HL-60 (cell line): ENCODE measurements around the gene SCART1.

Experiments
- DNase-seq, 2 experiments: peaks; one replicate each; pipeline ENCODE4 v3.0.0-alpha.2; 2010 to 2020; ENCODE audit warnings: low read depth in 1 of 2, low spot score in 1 of 2
- H3K27ac ChIP-seq: fragments of 250-450 bp; sonication (Bioruptor Pico); replicated peaks from 2 replicates; pipeline ENCODE4 v1.5.1; 2020; ENCODE audit warnings: mild to moderate bottlenecking, moderate library complexity
- H3K27me3 ChIP-seq: fragments of 250-450 bp; sonication (Bioruptor Pico); 2 replicates; pipeline ENCODE4 v1.5.1; 2021; ENCODE audit warnings: mild to moderate bottlenecking, moderate library complexity; ENCODE audit not compliant: insufficient read depth, poor library complexity, severe bottlenecking
- H3K4me3 ChIP-seq: replicated peaks from 2 replicates; pipeline ENCODE4 v1.5.1; 2011; ENCODE audit warnings: mild to moderate bottlenecking, control low read depth, low read length; ENCODE audit not compliant: insufficient read depth
- GABPA ChIP-seq: IDR thresholded peaks from 2 replicates; pipeline ENCODE4 v1.6.1; 2012; ENCODE audit warnings: low read depth
- POLR2AphosphoS5 ChIP-seq: IDR thresholded peaks from 2 replicates; pipeline ENCODE4 v1.6.1; 2012; ENCODE audit warnings: low read depth
- SPI1 ChIP-seq: IDR thresholded peaks from 2 replicates; pipeline ENCODE4 v1.6.1; 2012; ENCODE audit warnings: low read depth, mild to moderate bottlenecking, borderline replicate concordance
- TF ChIP-seq, protein P1 (sequence below): IDR thresholded peaks from 2 replicates; pipeline ENCODE4 v1.6.1; 2012; ENCODE audit warnings: low read depth; ENCODE audit not compliant: insufficient replicate concordance
- TF ChIP-seq, protein P2 (sequence below): IDR thresholded peaks from one replicate; pipeline ENCODE4 v1.5.1; 2011; ENCODE audit warnings: low read length, control low read depth, inconsistent platforms; ENCODE audit not compliant: insufficient read depth

The SCART1 gene

GRCh38 chr10:133418289-133418993, 35.3 kb upstream of the SCART1 start:
- TF ChIP-seq GABPA: no peak
- TF ChIP-seq POLR2AphosphoS5: no peak
- TF ChIP-seq, protein P1, sequence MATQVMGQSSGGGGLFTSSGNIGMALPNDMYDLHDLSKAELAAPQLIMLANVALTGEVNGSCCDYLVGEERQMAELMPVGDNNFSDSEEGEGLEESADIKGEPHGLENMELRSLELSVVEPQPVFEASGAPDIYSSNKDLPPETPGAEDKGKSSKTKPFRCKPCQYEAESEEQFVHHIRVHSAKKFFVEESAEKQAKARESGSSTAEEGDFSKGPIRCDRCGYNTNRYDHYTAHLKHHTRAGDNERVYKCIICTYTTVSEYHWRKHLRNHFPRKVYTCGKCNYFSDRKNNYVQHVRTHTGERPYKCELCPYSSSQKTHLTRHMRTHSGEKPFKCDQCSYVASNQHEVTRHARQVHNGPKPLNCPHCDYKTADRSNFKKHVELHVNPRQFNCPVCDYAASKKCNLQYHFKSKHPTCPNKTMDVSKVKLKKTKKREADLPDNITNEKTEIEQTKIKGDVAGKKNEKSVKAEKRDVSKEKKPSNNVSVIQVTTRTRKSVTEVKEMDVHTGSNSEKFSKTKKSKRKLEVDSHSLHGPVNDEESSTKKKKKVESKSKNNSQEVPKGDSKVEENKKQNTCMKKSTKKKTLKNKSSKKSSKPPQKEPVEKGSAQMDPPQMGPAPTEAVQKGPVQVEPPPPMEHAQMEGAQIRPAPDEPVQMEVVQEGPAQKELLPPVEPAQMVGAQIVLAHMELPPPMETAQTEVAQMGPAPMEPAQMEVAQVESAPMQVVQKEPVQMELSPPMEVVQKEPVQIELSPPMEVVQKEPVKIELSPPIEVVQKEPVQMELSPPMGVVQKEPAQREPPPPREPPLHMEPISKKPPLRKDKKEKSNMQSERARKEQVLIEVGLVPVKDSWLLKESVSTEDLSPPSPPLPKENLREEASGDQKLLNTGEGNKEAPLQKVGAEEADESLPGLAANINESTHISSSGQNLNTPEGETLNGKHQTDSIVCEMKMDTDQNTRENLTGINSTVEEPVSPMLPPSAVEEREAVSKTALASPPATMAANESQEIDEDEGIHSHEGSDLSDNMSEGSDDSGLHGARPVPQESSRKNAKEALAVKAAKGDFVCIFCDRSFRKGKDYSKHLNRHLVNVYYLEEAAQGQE: no peak
- TF ChIP-seq, protein P2, sequence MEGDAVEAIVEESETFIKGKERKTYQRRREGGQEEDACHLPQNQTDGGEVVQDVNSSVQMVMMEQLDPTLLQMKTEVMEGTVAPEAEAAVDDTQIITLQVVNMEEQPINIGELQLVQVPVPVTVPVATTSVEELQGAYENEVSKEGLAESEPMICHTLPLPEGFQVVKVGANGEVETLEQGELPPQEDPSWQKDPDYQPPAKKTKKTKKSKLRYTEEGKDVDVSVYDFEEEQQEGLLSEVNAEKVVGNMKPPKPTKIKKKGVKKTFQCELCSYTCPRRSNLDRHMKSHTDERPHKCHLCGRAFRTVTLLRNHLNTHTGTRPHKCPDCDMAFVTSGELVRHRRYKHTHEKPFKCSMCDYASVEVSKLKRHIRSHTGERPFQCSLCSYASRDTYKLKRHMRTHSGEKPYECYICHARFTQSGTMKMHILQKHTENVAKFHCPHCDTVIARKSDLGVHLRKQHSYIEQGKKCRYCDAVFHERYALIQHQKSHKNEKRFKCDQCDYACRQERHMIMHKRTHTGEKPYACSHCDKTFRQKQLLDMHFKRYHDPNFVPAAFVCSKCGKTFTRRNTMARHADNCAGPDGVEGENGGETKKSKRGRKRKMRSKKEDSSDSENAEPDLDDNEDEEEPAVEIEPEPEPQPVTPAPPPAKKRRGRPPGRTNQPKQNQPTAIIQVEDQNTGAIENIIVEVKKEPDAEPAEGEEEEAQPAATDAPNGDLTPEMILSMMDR: no peak
- no peak for TF ChIP-seq SPI1
- Histone ChIP-seq H3K27ac (no peak overlapping the region), H3K4me3 (no peak overlapping the region), H3K27me3 (peaks cover 10% of the 10 kb centered on the region)
- no peak for DNase-seq

- TF ChIP-seq, protein P1: no peak
- TF ChIP-seq, protein P2: no peak
- TF ChIP-seq POLR2AphosphoS5: no peak
- Histone ChIP-seq H3K27ac (no peak overlapping the region), H3K27me3 (peaks cover 10% of the 10 kb centered on the region), H3K4me3 (no peak overlapping the region)
- DNase-seq: no peak
Observed at GRCh38 chr10:133419211-133419950, 34.4 kb upstream of the SCART1 start.

- Histone ChIP-seq H3K27ac (no peak overlapping the region), H3K27me3 (peaks cover 10% of the 10 kb centered on the region), H3K4me3 (no peak overlapping the region)
- no peak for DNase-seq
- TF ChIP-seq SPI1: no peak
- no peak for TF ChIP-seq GABPA
Observed at GRCh38 chr10:133420028-133420427, 33.7 kb upstream of the SCART1 start.

DNA sequence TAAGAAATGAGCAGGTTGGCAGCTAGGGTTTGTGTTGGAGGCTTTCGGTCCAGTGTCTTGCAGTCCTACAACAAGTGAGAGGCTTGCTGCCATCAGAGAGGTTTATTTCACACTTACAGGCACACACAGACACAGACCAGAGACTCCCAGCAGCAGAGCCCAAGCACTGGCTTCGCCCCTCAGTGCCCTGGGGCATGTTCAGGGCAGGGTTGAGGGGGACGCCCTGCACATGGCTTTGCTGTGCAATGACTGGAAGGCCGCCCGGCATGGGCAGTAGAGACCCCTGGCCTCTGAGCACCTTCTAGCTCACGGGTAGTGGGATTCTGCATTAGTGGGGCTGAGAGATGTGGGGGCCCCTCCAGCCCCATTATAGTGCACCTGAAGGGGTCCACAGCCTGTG, 33.2 kb upstream of the SCART1 start:
- TF ChIP-seq, protein P1: no peak
- TF ChIP-seq, protein P2: no peak
- TF ChIP-seq GABPA: no peak
- TF ChIP-seq POLR2AphosphoS5: no peak
- no peak for TF ChIP-seq SPI1
- Histone ChIP-seq H3K27ac (no peak overlapping the region), H3K4me3 (no peak overlapping the region), H3K27me3 (peaks cover 10% of the 10 kb centered on the region)
- DNase-seq: no peak
